Fibroblast of skin of left biceps (primary cell): ENCODE measurements around the gene IFNGR2.

Experiments used
- DNase-seq, 2 experiments: peaks; one replicate each; pipeline ENCODE4 v3.0.0-alpha.2; 2013; ENCODE audit warnings: low read depth in 2 of 2

Gene IFNGR2

GRCh38 chr21:33481314-33481943 lies 78.2 kb downstream of the IFNGR2 start:
- no peak for DNase-seq
